Erythroblast (primary cell): Measurements from ENCODE around the gene IL1RAPL1.

Experiments used
- GATA1 ChIP-seq: IDR thresholded peaks from 2 replicates; pipeline ENCODE4 v1.6.1; 2011; ENCODE audit warnings: low read depth, mild to moderate bottlenecking, control low read depth, low read length, moderate library complexity
- POLR2A ChIP-seq: IDR thresholded peaks from 2 replicates; pipeline ENCODE4 v1.6.1; 2011; ENCODE audit warnings: mild to moderate bottlenecking, low read length

GRCh38 chrX:29648161-29648560, 1060.9 kb downstream of the IL1RAPL1 start:
- TF ChIP-seq POLR2A (no peak), GATA1 (no peak)
